ENCODE results near the gene EDC4. TPM values are rescaled to one million over a fixed set of nuclear protein-coding genes. Genes with fewer than 3 reads are reported as not detected.

The EDC4 gene
- total and polyA plus RNA-seq, 2 of the 13 experiments (the other 11 are each of a cell fraction or from before 2014, with no cell fraction given): 51.4 to 59.1 TPM

DNA sequence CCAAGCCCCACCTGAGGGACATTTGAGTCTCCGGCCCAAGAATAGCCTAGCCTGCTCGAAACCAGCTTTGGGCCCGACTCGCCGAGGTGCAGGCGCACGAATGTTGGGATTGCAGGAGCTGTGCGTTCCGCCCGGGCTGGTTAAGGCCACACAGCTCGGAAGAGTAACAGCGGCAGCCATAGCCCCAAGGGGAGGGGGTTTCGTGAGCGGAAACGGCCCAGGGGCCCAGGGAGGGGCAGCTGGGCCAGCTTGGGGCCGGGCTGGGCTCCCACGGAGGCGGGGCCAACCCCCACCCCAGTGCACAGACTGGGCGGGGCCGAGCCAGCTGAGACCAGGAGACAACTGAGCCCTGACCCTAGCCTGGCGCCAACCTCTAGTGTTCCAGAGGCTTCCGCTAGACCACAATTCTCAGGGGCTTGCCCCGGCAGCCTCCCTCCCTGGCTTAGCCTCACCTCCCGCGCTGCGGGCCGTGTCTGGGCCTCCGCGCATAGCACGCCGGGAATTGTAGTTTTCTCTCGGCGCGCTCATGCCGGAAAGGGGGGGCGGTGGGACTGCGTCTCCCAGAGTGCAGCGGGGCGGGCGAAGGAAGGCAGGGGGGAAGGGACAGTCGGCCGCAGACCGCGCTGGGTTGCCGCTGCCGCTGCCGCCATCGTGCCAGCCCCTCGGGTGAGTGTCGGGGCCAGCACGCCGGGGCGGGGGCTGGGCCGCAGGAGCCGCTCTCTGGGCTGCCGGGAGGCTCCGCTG is 26.4 kb upstream of the EDC4 start, which contains the start of gene NUTF2 (continued):
- TF ChIP-seq ZBTB10 (CRISPR knock-in tag; IDR thresholded peaks at IDR 0.05; ENCODE audit: borderline replicate concordance): peak; percentile 51; the same call in 1 of the 2 replicates
- peak; percentile 71; the same call in 1 of the 2 replicates for TF ChIP-seq ZKSCAN5 (CRISPR knock-in tag; IDR thresholded peaks at IDR 0.05)
- TF ChIP-seq, protein P1, sequence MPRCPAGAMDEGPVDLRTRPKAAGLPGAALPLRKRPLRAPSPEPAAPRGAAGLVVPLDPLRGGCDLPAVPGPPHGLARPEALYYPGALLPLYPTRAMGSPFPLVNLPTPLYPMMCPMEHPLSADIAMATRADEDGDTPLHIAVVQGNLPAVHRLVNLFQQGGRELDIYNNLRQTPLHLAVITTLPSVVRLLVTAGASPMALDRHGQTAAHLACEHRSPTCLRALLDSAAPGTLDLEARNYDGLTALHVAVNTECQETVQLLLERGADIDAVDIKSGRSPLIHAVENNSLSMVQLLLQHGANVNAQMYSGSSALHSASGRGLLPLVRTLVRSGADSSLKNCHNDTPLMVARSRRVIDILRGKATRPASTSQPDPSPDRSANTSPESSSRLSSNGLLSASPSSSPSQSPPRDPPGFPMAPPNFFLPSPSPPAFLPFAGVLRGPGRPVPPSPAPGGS (CRISPR knock-in tag; IDR thresholded peaks at IDR 0.05): peak; percentile 81
- TF ChIP-seq NONO (IDR thresholded peaks at IDR 0.05): no peak
- TF ChIP-seq NONO (CRISPR knock-in tag; conservative IDR thresholded peaks at IDR 0.05): peak; percentile 93
- peak; percentile 93 for TF ChIP-seq ELF1 (CRISPR knock-in tag; IDR thresholded peaks at IDR 0.05)
- peak; percentile 83 for TF ChIP-seq MTA1 (CRISPR knock-in tag; IDR thresholded peaks at IDR 0.05; ENCODE audit: borderline replicate concordance)
- peak; percentile 99 for TF ChIP-seq IRF9 (CRISPR knock-in tag; IDR thresholded peaks at IDR 0.05; ENCODE audit: borderline replicate concordance)
- no peak for TF ChIP-seq MAFF (IDR thresholded peaks at IDR 0.05; ENCODE audit: low read depth, low read length)
- TF ChIP-seq SOX5 (CRISPR knock-in tag; IDR thresholded peaks at IDR 0.05; ENCODE audit: borderline replicate concordance): peak; percentile 73; the same call in 1 of the 2 replicates
- TF ChIP-seq, protein P2, sequence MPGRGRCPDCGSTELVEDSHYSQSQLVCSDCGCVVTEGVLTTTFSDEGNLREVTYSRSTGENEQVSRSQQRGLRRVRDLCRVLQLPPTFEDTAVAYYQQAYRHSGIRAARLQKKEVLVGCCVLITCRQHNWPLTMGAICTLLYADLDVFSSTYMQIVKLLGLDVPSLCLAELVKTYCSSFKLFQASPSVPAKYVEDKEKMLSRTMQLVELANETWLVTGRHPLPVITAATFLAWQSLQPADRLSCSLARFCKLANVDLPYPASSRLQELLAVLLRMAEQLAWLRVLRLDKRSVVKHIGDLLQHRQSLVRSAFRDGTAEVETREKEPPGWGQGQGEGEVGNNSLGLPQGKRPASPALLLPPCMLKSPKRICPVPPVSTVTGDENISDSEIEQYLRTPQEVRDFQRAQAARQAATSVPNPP (CRISPR knock-in tag; IDR thresholded peaks at IDR 0.05): peak; percentile 77; the same call in 1 of the 2 replicates
- TF ChIP-seq REXO4 (CRISPR knock-in tag; IDR thresholded peaks at IDR 0.05; ENCODE audit: borderline replicate concordance): no peak
- TF ChIP-seq DNMT3B (CRISPR knock-in tag; conservative IDR thresholded peaks at IDR 0.05): 0 out of 2 replicates have a peak, but pooled peaks have one; percentile 23
- 0 out of 2 replicates have a peak, but pooled peaks have one; percentile 38 for TF ChIP-seq CENPT (CRISPR knock-in tag; IDR thresholded peaks at IDR 0.05; ENCODE audit: low read depth)
- TF ChIP-seq ZSCAN25 (CRISPR knock-in tag; IDR thresholded peaks at IDR 0.05): peak; percentile 83
- no peak; the same call in 1 of the 2 replicates for TF ChIP-seq RFX5 (IDR thresholded peaks at IDR 0.05; ENCODE audit: low read depth, low read length)
- TF ChIP-seq KDM5A (IDR thresholded peaks at IDR 0.05; ENCODE audit: borderline replicate concordance, low read length): peak; percentile 72
- 0 out of 2 replicates have a peak, but pooled peaks have one; percentile 24 for TF ChIP-seq KLF6 (CRISPR knock-in tag; IDR thresholded peaks at IDR 0.05)
- peak; percentile 80; the same call in 1 of the 2 replicates for TF ChIP-seq CBX5 (CRISPR knock-in tag; IDR thresholded peaks at IDR 0.05; ENCODE audit: borderline replicate concordance)
- TF ChIP-seq GABPA (IDR thresholded peaks at IDR 0.05; ENCODE audit: low read depth, low read length): no peak
- TF ChIP-seq GABPA (CRISPR knock-in tag; IDR thresholded peaks at IDR 0.05; ENCODE audit: low read depth): peak; percentile 91
- TF ChIP-seq TCF7 (IDR thresholded peaks at IDR 0.05; ENCODE audit: low read depth): no peak
- no peak for TF ChIP-seq NFE2L2 (IDR thresholded peaks at IDR 0.05; ENCODE audit: low read length)
